GM23338 (cell line): ENCODE measurements around the gene CLEC3B.

ENCODE experiments used
- CTCF ChIP-seq, 2 experiments: fragments of 200-600 bp in 1 of 2; sonication (generic) in 1 of 2; conservative IDR thresholded peaks; 2 replicates each; pipeline versions ENCODE4 v1.5.1 to v1.6.1; 2016 to 2017; ENCODE audit warnings: antibody characterized with exemption in 2 of 2, low read depth in 2 of 2, mild to moderate bottlenecking in 2 of 2, moderate library complexity in 1 of 2
- TF ChIP-seq, protein P1 (sequence below): IDR thresholded peaks from one replicate; pipeline ENCODE4 v1.6.1; 2018; ENCODE audit warnings: antibody characterized with exemption; ENCODE audit not compliant: unreplicated experiment

DNA sequence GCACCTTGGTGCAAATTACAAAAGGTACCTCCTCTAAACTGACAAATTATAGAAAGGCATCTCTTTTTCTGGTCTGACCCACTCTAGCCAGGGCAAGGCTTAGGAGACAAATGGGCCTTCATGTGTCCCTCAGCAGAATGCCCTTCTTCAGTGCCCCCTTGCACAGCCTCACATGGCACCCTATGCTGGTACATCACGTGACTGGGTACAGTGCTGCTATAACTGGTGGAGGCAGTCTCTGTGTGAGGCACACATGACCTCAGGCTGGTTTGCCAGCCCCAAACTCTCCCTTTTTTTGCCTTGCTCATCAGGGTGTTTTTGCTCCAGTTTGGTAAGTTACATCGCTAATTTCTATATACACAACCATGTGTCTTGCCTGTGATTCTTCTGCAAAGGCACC, 3.1 kb downstream of the CLEC3B start:
- no peak for TF ChIP-seq CTCF (conservative IDR thresholded peaks at IDR 0.05; ENCODE audit: low read depth in 2 of 2)
- TF ChIP-seq, protein P1, sequence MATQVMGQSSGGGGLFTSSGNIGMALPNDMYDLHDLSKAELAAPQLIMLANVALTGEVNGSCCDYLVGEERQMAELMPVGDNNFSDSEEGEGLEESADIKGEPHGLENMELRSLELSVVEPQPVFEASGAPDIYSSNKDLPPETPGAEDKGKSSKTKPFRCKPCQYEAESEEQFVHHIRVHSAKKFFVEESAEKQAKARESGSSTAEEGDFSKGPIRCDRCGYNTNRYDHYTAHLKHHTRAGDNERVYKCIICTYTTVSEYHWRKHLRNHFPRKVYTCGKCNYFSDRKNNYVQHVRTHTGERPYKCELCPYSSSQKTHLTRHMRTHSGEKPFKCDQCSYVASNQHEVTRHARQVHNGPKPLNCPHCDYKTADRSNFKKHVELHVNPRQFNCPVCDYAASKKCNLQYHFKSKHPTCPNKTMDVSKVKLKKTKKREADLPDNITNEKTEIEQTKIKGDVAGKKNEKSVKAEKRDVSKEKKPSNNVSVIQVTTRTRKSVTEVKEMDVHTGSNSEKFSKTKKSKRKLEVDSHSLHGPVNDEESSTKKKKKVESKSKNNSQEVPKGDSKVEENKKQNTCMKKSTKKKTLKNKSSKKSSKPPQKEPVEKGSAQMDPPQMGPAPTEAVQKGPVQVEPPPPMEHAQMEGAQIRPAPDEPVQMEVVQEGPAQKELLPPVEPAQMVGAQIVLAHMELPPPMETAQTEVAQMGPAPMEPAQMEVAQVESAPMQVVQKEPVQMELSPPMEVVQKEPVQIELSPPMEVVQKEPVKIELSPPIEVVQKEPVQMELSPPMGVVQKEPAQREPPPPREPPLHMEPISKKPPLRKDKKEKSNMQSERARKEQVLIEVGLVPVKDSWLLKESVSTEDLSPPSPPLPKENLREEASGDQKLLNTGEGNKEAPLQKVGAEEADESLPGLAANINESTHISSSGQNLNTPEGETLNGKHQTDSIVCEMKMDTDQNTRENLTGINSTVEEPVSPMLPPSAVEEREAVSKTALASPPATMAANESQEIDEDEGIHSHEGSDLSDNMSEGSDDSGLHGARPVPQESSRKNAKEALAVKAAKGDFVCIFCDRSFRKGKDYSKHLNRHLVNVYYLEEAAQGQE = no peak
